ENCODE results near the gene OTX2. TPM values are rescaled to one million over a fixed set of nuclear protein-coding genes. Genes with fewer than 3 reads are reported as not detected.

Gene OTX2
- total RNA-seq, 1 experiment from 2014 or later: not detected

GRCh38 chr14:56799343-56799645, 11.0 kb downstream of the OTX2 start:
- DNase-seq (ENCODE audit: low read depth, low spot score) (no peak), ATAC-seq (no peak)
- Histone ChIP-seq H3K4me3 (replicated peaks in 1 of 2; ENCODE audit: low read depth in 1 of 2, low read length in 2 of 2) (no peak overlapping the region), H3K79me2 (ENCODE audit: insufficient read depth, low read length) (no peaks in the 10 kb centered on the region), H3K36me3 (ENCODE audit: control insufficient read depth in 1 of 2, insufficient read depth in 2 of 2, low read length in 2 of 2) (no peaks in the 10 kb centered on the region), H3K4me2 (ENCODE audit: low read length) (no peak overlapping the region), H3K9me2 (ENCODE audit: insufficient read depth) (no peaks in the 10 kb centered on the region), H3K27me3 (ENCODE audit: insufficient read depth, low read length) (peaks cover 52% of the 10 kb centered on the region), H3K4me1 (ENCODE audit: control insufficient read depth in 1 of 2, insufficient read depth in 2 of 2, low read length in 2 of 2) (no peaks in the 10 kb centered on the region), H3K9ac (ENCODE audit: low read length) (no peak overlapping the region), H2AFZ (ENCODE audit: low read depth, low read length, poor library complexity, severe bottlenecking) (no peak overlapping the region), H3K9me3 (ENCODE audit: control insufficient read depth in 1 of 2, insufficient read depth in 1 of 2, low read depth in 1 of 2, low read length in 2 of 2) (no peaks in the 10 kb centered on the region), H4K20me1 (ENCODE audit: insufficient read depth) (no peaks in the 10 kb centered on the region), H3K27ac (ENCODE audit: low read depth, low read length) (no peak overlapping the region)
- intact Hi-C loops (cut with micrococcal nuclease): no loop called here
- ChIA-PET CTCF (no interaction called here), POLR2A (no interaction called here), RAD21 (ENCODE audit: low non-redundant PET in 1 of 2, low total read pairs in 2 of 2, uncharacterized antibody in 2 of 2, unreplicated experiment in 2 of 2) (no interaction called here)
- no TSS peak for BruUV-seq (replicated peaks)
- no peak for TF ChIP-seq POLR2A (IDR thresholded peaks at IDR 0.05; ENCODE audit: borderline replicate concordance, extremely low read depth, insufficient read depth, insufficient read length)
- TF ChIP-seq EZH2 (IDR thresholded peaks at IDR 0.05): no peak
- no peak for TF ChIP-seq YY1 (IDR thresholded peaks at IDR 0.05; ENCODE audit: extremely low read depth, insufficient replicate concordance, low read depth, low read length)
- no peak for TF ChIP-seq TCF7L2 (IDR thresholded peaks at IDR 0.05; ENCODE audit: borderline replicate concordance, extremely low read depth, insufficient read depth, insufficient read length)
- TF ChIP-seq JUND (IDR thresholded peaks at IDR 0.05): no peak
- TF ChIP-seq CBX3 (IDR thresholded peaks at IDR 0.05; ENCODE audit: low read depth): no peak
- no peak for TF ChIP-seq RAD21 (IDR thresholded peaks at IDR 0.05; ENCODE audit: low read depth)
- TF ChIP-seq EZH2phosphoT487 (IDR thresholded peaks at IDR 0.05; ENCODE audit: borderline replicate concordance): no peak

GRCh38 chr14:56798447-56799342, 11.6 kb downstream of the OTX2 start:
- no TSS peak for BruUV-seq (replicated peaks)
- ChIA-PET CTCF (no interaction called here), RAD21 (ENCODE audit: low non-redundant PET in 1 of 2, low total read pairs in 2 of 2, uncharacterized antibody in 2 of 2, unreplicated experiment in 2 of 2) (no interaction called here), POLR2A (no interaction called here)
- Histone ChIP-seq H3K4me3 (replicated peaks in 1 of 2; ENCODE audit: low read depth in 1 of 2, low read length in 2 of 2) (no peak overlapping the region), H3K9me2 (ENCODE audit: insufficient read depth) (no peaks in the 10 kb centered on the region), H2AFZ (ENCODE audit: low read depth, low read length, poor library complexity, severe bottlenecking) (no peak overlapping the region), H3K4me2 (ENCODE audit: low read length) (no peak overlapping the region), H3K79me2 (ENCODE audit: insufficient read depth, low read length) (no peaks in the 10 kb centered on the region), H3K4me1 (ENCODE audit: control insufficient read depth in 1 of 2, insufficient read depth in 2 of 2, low read length in 2 of 2) (no peaks in the 10 kb centered on the region), H3K27me3 (ENCODE audit: insufficient read depth, low read length) (peaks cover 47% of the 10 kb centered on the region), H3K27ac (ENCODE audit: low read depth, low read length) (no peak overlapping the region), H4K20me1 (ENCODE audit: insufficient read depth) (no peaks in the 10 kb centered on the region), H3K9me3 (ENCODE audit: control insufficient read depth in 1 of 2, insufficient read depth in 1 of 2, low read depth in 1 of 2, low read length in 2 of 2) (no peaks in the 10 kb centered on the region), H3K9ac (ENCODE audit: low read length) (no peak overlapping the region), H3K36me3 (ENCODE audit: control insufficient read depth in 1 of 2, insufficient read depth in 2 of 2, low read length in 2 of 2) (no peaks in the 10 kb centered on the region)
- intact Hi-C loops (cut with micrococcal nuclease): no loop called here
- DNase-seq (ENCODE audit: low read depth, low spot score) (no peak), ATAC-seq (no peak)
- TF ChIP-seq SP1 (IDR thresholded peaks at IDR 0.05; ENCODE audit: low read depth) (no peak), CEBPB (IDR thresholded peaks at IDR 0.05; ENCODE audit: low read depth) (no peak), EZH2 (IDR thresholded peaks at IDR 0.05) (no peak), JUND (IDR thresholded peaks at IDR 0.05) (no peak), SIN3A (IDR thresholded peaks at IDR 0.05; ENCODE audit: low read depth) (no peak), EZH2phosphoT487 (IDR thresholded peaks at IDR 0.05; ENCODE audit: borderline replicate concordance) (no peak), REST (IDR thresholded peaks at IDR 0.05; ENCODE audit: low read depth) (no peak), ELF1 (IDR thresholded peaks at IDR 0.05; ENCODE audit: borderline replicate concordance, low read depth) (no peak), YY1 (IDR thresholded peaks at IDR 0.05; ENCODE audit: extremely low read depth, insufficient replicate concordance, low read depth, low read length) (no peak), ZBTB33 (IDR thresholded peaks at IDR 0.05; ENCODE audit: extremely low read depth, insufficient replicate concordance, low read length) (no peak), SRF (IDR thresholded peaks at IDR 0.05; ENCODE audit: low read depth) (no peak)
